Stimulated activated naive CD4-positive, alpha-beta T cell treated with Interleukin-2 at 50 U/mL for 16 hours (primary cell): Measurements from ENCODE around the gene FEZ2.

Source experiments
- DNase-seq: peaks from one replicate; lab custom pipeline; 2025; lab: John Stamatoyannopoulos, UW

The FEZ2 gene

DNA sequence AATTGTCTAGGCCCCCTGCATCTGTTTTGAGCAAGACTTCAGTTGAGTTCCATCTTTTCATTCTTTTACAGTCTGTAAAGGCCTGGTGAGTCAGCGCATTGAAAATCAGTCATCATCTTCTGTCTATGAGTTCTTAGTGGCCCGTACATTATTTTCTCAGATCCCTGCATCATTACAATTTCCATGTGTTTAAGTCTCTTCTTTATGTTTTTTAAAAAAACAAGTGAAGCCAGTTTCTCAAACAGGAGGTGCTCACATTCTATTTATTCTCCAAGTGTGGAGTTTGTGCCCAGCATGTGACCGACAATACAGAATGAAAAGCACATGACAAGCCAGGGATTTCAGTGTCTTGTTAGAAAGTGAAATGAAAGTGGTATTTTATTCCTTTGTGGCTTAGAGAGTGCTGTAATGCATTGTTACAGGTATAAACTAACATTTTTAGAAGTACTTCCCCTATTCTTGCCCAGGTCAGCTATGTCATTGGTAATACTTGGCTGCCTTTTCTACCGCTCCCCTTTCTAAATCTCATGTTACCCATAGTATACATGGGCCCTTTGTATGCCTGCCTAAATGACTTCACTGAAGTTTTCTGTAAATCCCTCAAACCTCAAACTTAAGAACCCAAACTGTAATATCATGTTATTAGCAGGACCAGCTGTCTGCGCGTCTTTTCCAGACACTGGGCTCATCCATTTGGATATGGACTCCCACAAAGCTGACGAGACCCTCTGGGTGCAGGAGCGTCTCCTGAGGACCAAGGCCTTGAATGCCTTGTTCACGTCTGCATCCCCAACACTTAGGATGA is 67.6 kb downstream of the FEZ2 start:
- DNase-seq = no peak

- no peak for DNase-seq
Measured at GRCh38 chr2:36528766-36529392, 69.1 kb downstream of the FEZ2 start.

GRCh38 chr2:36528274-36528673 is 69.7 kb downstream of the FEZ2 start:
- no peak for DNase-seq

GRCh38 chr2:36526226-36526625 is 71.7 kb downstream of the FEZ2 start:
- no peak for DNase-seq

- no peak for DNase-seq
Measured at GRCh38 chr2:36525245-36525644, 72.7 kb downstream of the FEZ2 start.

DNA sequence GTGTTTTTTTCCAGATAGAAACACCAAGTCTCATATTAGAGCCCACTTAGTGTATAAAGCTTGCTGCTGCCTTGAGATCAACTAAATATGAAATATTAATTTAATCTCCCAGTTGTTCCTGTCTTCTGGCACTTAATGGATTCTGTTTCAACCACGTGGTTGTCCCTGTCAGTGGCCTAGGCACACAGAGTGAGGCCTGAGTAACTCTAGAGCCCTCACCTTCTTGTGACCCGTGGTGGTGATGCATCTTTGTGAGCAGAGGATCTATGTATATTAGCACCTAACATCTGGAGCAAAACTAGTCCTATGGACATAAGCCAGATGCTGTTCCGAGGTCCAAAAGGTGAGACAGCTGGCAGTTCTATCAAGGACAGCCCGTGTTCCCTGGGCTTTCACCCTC is 74.8 kb downstream of the FEZ2 start:
- no peak for DNase-seq

GRCh38 chr2:36520431-36520830 is 77.5 kb downstream of the FEZ2 start:
- no peak for DNase-seq

DNA sequence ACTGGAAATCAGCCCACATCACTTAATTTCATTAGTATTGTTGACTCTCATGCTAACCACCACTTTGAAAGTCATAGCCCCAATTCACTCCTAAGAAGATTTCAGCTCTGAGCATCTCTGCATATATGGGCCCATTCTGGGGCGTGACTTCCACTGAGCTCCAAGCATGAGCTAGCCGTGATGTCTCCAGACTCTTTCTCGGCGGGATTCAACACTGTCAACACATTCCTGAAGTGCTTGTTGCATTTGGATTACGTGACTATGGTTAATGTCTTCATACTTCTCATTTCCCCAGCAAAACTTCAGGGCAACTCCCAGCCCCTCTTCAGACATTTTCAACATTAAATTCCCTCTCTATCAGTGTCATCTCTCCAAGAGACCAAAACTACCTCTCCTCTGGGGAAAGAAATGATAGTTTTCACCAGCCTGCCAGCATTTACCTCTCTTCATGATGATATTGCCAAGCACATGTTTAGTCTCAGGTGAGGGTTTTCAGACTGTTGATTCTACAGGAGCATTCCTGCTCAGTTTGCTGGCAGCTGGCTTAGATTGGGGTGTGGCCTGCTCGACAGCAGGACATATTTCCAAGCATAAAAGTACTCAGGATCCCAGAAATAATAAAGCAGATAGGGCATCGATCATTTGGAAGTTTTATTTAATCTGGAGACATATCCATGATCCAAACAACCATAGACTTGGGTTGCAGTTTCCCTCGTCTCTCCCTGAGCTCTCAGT is 81.7 kb downstream of the FEZ2 start:
- DNase-seq = no peak

DNA sequence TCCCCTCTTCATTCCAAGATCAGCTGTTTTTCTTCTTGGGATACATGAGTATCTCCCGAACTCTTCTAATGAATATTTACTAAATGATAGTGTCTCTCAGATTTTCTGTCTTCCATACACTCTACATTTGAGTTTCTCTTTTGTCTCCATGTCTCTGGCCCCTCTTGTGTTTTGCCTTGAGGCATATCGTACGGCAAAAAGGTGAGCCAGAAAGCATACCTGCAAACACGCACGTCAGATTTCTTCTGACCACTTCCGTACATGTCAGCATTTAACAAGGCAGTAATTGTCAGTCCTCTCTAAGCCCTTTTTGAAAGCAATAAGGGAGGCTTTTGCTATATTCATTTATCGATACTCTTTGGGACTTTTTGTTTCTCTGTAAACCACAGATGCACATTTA is 82.4 kb downstream of the FEZ2 start:
- no peak for DNase-seq

GRCh38 chr2:36513661-36514060 is 84.3 kb downstream of the FEZ2 start:
- no peak for DNase-seq

GRCh38 chr2:36512705-36513104 is 85.3 kb downstream of the FEZ2 start:
- DNase-seq = no peak

DNA sequence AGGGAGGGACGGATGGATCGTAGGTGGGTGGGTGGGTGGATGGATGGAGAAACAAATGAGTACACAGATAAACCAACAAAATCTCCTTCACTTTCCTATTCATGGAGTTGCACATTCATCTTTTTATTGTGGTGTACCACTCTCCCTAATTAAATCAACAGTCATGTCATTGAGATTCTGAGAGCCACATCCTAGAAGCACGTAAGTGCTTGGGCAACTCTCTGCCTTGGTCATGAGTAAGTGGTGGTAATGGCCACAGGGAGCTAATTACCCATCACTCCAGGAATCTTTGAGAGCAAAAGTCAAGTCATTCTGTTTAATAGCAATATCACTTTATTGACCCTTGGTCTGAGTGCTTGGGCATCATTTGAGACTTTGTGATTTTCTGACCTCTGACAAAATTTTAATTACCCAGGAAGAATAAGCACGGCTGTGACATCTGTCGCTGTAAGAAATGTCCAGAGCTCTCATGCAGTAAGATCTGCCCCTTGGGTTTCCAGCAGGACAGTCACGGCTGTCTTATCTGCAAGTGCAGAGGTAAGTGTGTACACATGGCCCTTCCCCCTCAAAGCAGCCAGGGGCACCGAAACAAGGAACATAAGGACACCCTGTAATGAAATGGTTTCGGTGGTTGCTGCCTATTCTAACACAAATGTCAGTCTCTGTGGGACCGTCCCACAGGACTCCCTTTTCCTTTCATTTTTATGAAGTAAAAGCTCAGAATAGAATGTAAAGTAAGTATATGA is 85.9 kb downstream of the FEZ2 start:
- DNase-seq = no peak

- DNase-seq = no peak
Measured at GRCh38 chr2:36509075-36509474, 88.9 kb downstream of the FEZ2 start.

DNA sequence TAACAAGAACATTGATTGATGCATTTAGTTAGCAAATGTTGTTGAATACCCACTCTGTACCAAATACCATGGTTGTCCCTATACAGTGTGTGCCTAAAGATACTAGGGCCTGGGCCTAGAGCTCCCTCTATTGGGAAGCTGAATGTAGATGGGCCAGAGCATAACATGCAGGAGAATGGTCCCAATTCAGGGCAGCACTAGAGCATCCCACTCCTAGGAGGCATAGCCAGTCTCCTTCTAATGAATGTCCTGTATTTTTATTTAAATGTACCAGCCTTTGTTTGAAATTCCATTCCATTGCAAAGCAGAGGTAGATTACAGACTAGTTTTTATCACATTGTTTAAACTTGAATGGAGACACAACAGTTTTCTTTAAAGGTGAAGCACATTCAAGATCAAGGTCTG is 90.6 kb downstream of the FEZ2 start:
- peak; percentile 9 for DNase-seq
